Measurements from ENCODE around the gene IL1RN. TPM values are rescaled to one million over a fixed set of nuclear protein-coding genes. Genes with fewer than 3 reads are reported as not detected.
A peak's percentile ranks its signal among the peaks of the same experiment; 100 is the strongest.

IL1RN gene, protein sequence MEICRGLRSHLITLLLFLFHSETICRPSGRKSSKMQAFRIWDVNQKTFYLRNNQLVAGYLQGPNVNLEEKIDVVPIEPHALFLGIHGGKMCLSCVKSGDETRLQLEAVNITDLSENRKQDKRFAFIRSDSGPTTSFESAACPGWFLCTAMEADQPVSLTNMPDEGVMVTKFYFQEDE
- total RNA-seq, result not detected in 2 replicates

DNA sequence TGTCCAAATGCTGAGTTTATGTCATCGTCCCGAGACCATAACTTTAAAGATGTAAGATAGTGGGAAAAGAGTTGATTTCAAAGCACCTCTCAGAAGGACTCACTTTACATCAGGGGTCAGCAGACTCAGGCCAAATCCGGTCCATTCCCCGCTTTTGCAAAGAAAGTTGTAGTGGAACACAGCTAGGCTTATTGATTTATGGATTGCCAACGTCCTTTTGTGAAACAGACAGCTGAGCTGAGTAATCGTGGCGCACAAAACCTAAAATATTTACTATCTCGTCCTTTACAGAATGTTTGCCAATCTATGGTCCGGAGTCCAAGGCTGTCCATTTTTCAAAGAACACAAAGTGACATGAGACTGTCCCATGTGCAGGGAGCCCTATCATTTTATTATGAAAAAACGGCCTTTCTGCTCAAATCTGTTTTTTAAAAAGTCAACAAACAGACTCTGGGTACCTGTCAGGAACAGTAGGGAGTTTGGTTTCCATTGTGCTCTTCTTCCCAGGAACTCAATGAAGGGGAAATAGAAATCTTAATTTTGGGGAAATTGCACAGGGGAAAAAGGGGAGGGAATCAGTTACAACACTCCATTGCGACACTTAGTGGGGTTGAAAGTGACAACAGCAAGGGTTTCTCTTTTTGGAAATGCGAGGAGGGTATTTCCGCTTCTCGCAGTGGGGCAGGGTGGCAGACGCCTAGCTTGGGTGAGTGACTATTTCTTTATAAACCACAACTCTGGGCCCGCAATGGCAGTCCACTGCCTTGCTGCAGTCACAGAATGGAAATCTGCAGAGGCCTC lies at the start of gene IL1RN:
IL1RN (plus strand) TSS at position 754 of the 801 bp plus-strand sequence; CDS start at position 781, 27 bp downstream.
- H3K4me3 ChIP-seq (ENCODE audit: insufficient read depth, low read length), result no peak within 1 kb of the TSS
- TF ChIP-seq CTCF (IDR thresholded peaks at IDR 0.05; ENCODE audit: extremely low read depth, low read depth, low read length), result no peak
- peaks cover 22% of the 10 kb centered on the region for H3K27me3 ChIP-seq (ENCODE audit: insufficient read depth, low read length)
- no peak for DNase-seq (ENCODE audit: insufficient read length, low spot score, missing footprints)
- no peaks in the 10 kb centered on the region for H3K79me2 ChIP-seq (ENCODE audit: insufficient read depth, low read length)
- no peak within 1 kb of the TSS for H3K27ac ChIP-seq (ENCODE audit: low read depth, low read length)
- H3K4me2 ChIP-seq (ENCODE audit: insufficient read depth, low read length), result no peak within 1 kb of the TSS
- no peak within 1 kb of the TSS for H2AFZ ChIP-seq (ENCODE audit: low read length)
- H4K20me1 ChIP-seq (ENCODE audit: insufficient read depth, low read length), result no peaks in the 10 kb centered on the region
- H3K9me3 ChIP-seq (ENCODE audit: low read depth, low read length), result no peaks in the 10 kb centered on the region
- no peaks in the 10 kb centered on the region for H3K36me3 ChIP-seq (ENCODE audit: insufficient read depth, low read length)
- H3K4me1 ChIP-seq (ENCODE audit: insufficient read depth, low read length), result peaks cover 3% of the 10 kb centered on the region

GRCh38 chr2:113077921-113078320 lies 49.5 kb upstream of the IL1RN start:
- Histone ChIP-seq H3K4me2 (ENCODE audit: insufficient read depth, low read length) (peak overlapping the region; percentile 9), H3K27ac (ENCODE audit: low read depth, low read length) (no peak overlapping the region), H3K79me2 (ENCODE audit: insufficient read depth, low read length) (no peaks in the 10 kb centered on the region), H4K20me1 (ENCODE audit: insufficient read depth, low read length) (no peaks in the 10 kb centered on the region), H3K36me3 (ENCODE audit: insufficient read depth, low read length) (no peaks in the 10 kb centered on the region), H2AFZ (ENCODE audit: low read length) (no peak overlapping the region), H3K9me3 (ENCODE audit: low read depth, low read length) (no peaks in the 10 kb centered on the region), H3K27me3 (ENCODE audit: insufficient read depth, low read length) (peaks cover 17% of the 10 kb centered on the region), H3K4me1 (ENCODE audit: insufficient read depth, low read length) (peaks cover 6% of the 10 kb centered on the region), H3K4me3 (ENCODE audit: insufficient read depth, low read length) (no peak overlapping the region)
- TF ChIP-seq CTCF (IDR thresholded peaks at IDR 0.05; ENCODE audit: extremely low read depth, low read depth, low read length), result no peak
- no peak for DNase-seq (ENCODE audit: insufficient read length, low spot score, missing footprints)

DNA sequence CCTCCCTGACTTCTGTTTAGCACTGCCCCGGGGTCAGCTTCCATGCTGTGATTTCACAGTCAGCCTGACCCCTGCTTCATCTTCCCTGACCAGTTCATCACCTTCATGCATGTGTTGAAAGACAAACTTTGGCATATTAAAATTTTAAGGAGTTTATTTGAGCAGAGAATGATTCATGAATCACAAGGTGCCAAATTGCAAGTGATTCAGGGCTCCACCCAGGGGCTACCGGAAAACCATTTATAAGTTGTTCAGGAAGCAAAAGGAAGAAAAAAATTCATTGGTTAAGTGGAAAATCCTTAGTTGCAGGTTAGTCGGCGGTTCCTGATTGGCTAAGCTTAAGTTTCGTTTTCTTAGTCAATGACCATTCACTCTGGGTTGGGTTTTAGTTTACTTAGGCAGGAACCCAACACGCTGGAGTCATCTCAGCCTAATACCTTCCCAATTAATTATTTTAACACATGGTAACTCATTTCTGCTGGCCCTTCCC lies 49.0 kb upstream of the IL1RN start:
- Histone ChIP-seq H3K4me1 (ENCODE audit: insufficient read depth, low read length) (peaks cover 6% of the 10 kb centered on the region), H3K27me3 (ENCODE audit: insufficient read depth, low read length) (peaks cover 17% of the 10 kb centered on the region), H3K9me3 (ENCODE audit: low read depth, low read length) (no peaks in the 10 kb centered on the region), H3K79me2 (ENCODE audit: insufficient read depth, low read length) (no peaks in the 10 kb centered on the region), H3K4me2 (ENCODE audit: insufficient read depth, low read length) (peak overlapping the region; percentile 9), H3K4me3 (ENCODE audit: insufficient read depth, low read length) (no peak overlapping the region), H2AFZ (ENCODE audit: low read length) (no peak overlapping the region), H3K27ac (ENCODE audit: low read depth, low read length) (no peak overlapping the region), H3K36me3 (ENCODE audit: insufficient read depth, low read length) (no peaks in the 10 kb centered on the region), H4K20me1 (ENCODE audit: insufficient read depth, low read length) (no peaks in the 10 kb centered on the region)
- TF ChIP-seq CTCF (IDR thresholded peaks at IDR 0.05; ENCODE audit: extremely low read depth, low read depth, low read length), result no peak
- no peak for DNase-seq (ENCODE audit: insufficient read length, low spot score, missing footprints)

DNA sequence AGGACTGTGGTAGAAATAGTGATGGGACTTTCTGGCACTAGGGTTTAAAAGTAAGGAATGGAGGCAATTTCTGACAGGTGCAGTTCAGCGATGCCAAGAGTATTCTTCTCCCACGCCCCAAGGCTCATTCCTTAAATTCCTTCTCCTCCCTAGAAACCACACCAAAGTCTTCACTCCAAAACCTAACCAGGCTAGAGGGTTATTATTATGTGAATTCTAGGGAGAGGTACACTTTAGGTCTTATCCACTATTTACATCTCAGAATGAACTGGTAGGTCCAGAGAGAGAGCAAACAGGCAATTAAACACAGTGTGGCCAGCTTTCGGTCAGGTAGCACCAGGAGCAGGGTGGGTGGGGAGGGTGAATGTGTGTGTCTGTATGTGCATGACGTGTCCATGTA lies 48.3 kb upstream of the IL1RN start:
- no peak overlapping the region for H3K27ac ChIP-seq (ENCODE audit: low read depth, low read length)

More for the DNA sequence above, 48.3 kb upstream of the IL1RN start:
- no peaks in the 10 kb centered on the region for H3K36me3 ChIP-seq (ENCODE audit: insufficient read depth, low read length)
- H3K9me3 ChIP-seq (ENCODE audit: low read depth, low read length), result no peaks in the 10 kb centered on the region
- DNase-seq (ENCODE audit: insufficient read length, low spot score, missing footprints), result no peak
- H3K79me2 ChIP-seq (ENCODE audit: insufficient read depth, low read length), result no peaks in the 10 kb centered on the region
- peaks cover 21% of the 10 kb centered on the region for H3K27me3 ChIP-seq (ENCODE audit: insufficient read depth, low read length)
- no peak overlapping the region for H3K4me2 ChIP-seq (ENCODE audit: insufficient read depth, low read length)
- no peak overlapping the region for H3K4me3 ChIP-seq (ENCODE audit: insufficient read depth, low read length)
- H3K4me1 ChIP-seq (ENCODE audit: insufficient read depth, low read length), result peaks cover 6% of the 10 kb centered on the region
- H2AFZ ChIP-seq (ENCODE audit: low read length), result no peak overlapping the region
- no peaks in the 10 kb centered on the region for H4K20me1 ChIP-seq (ENCODE audit: insufficient read depth, low read length)
- TF ChIP-seq CTCF (IDR thresholded peaks at IDR 0.05; ENCODE audit: extremely low read depth, low read depth, low read length), result no peak
